ENCODE data around the gene UBE2R2.

GRCh38 chr9:33816327-33817252 lies at the start of gene UBE2R2:
- TF ChIP-seq CTCF (conservative IDR thresholded peaks at IDR 0.05; ENCODE audit: low read length), result no peak
- no peak for TF ChIP-seq EZH2phosphoT487 (IDR thresholded peaks at IDR 0.05; ENCODE audit: borderline replicate concordance)

Measured in Loucy (cell line).